Endothelial cell (in vitro differentiated cells): Measurements from ENCODE around the gene NUBPL. TPM values are rescaled to one million over a fixed set of nuclear protein-coding genes. Genes with fewer than 3 reads are reported as not detected.

Experiments
- DNase-seq: peaks from one replicate; pipeline ENCODE4 v3.0.0; 2021; ENCODE audit warnings: low spot score
- H3K27ac Mint-ChIP-seq: one replicate; pipeline ENCODE4 v1.8.0; 2021; ENCODE audit warnings: mixed read lengths, inconsistent platforms; ENCODE audit not compliant: unreplicated experiment
- H3K27me3 Mint-ChIP-seq: one replicate; pipeline ENCODE4 v1.8.0; 2021; ENCODE audit warnings: mild to moderate bottlenecking, moderate library complexity, mixed read lengths, inconsistent platforms; ENCODE audit not compliant: unreplicated experiment
- H3K36me3 Mint-ChIP-seq: one replicate; pipeline ENCODE4 v1.8.0; 2021; ENCODE audit warnings: mild to moderate bottlenecking, low read depth, mixed read lengths, inconsistent platforms; ENCODE audit not compliant: unreplicated experiment
- H3K4me1 Mint-ChIP-seq: one replicate; pipeline ENCODE4 v1.8.0; 2021; ENCODE audit warnings: mild to moderate bottlenecking, mixed read lengths, inconsistent platforms; ENCODE audit not compliant: unreplicated experiment
- H3K4me3 Mint-ChIP-seq: one replicate; pipeline ENCODE4 v1.8.0; 2021; ENCODE audit warnings: mild to moderate bottlenecking, mixed read lengths, inconsistent platforms; ENCODE audit not compliant: unreplicated experiment
- H3K9me3 Mint-ChIP-seq: one replicate; pipeline ENCODE4 v1.8.0; 2021; ENCODE audit warnings: mixed read lengths, inconsistent platforms; ENCODE audit not compliant: unreplicated experiment
- CTCF ChIP-seq: fragments of 200-600 bp; sonication (generic); IDR thresholded peaks from one replicate; pipeline ENCODE4 v1.5.0; 2021; ENCODE audit warnings: antibody characterized with exemption; ENCODE audit not compliant: unreplicated experiment
- total RNA-seq: library from RNA; stranded (reverse); fragmentation: NEBNext Ultra II Directional; extraction: Animal tissue kit (Norgen Biotek cat#: 25700); gene quantifications from one replicate; pipeline ENCODE4 v1.2.1, GENCODE V29; 2021; ENCODE audit not compliant: unreplicated experiment

NUBPL gene
- total RNA-seq, 1 donor from 2014 or later = 11.3 TPM

- no peak overlapping the region for H3K4me3 Mint-ChIP-seq
These were observed 332.1 kb downstream of the NUBPL start for GRCh38 chr14:31893221-31893757.

GRCh38 chr14:31894351-31894750 is 333.1 kb downstream of the NUBPL start:
- Mint-ChIP-seq H3K27me3 (no peaks in the 10 kb centered on the region), H3K27ac (no peak overlapping the region), H3K36me3 (no peaks in the 10 kb centered on the region), H3K4me1 (peaks cover 36% of the 10 kb centered on the region), H3K9me3 (no peaks in the 10 kb centered on the region), H3K4me3 (no peak overlapping the region)
- no peak for TF ChIP-seq CTCF
- no peak for DNase-seq

More at GRCh38 chr14:31893221-31893757, 332.1 kb downstream of the NUBPL start:
- no peaks in the 10 kb centered on the region for H3K36me3 Mint-ChIP-seq
- H3K9me3 Mint-ChIP-seq = no peaks in the 10 kb centered on the region
- H3K4me1 Mint-ChIP-seq = peaks cover 41% of the 10 kb centered on the region
- DNase-seq = peak; percentile 16
- no peaks in the 10 kb centered on the region for H3K27me3 Mint-ChIP-seq
- no peak overlapping the region for H3K27ac Mint-ChIP-seq
- no peak for TF ChIP-seq CTCF

GRCh38 chr14:31895206-31895605 is 334.0 kb downstream of the NUBPL start:
- no peak for DNase-seq
- Mint-ChIP-seq H3K36me3 (no peaks in the 10 kb centered on the region), H3K27me3 (no peaks in the 10 kb centered on the region), H3K4me1 (peaks cover 36% of the 10 kb centered on the region), H3K9me3 (no peaks in the 10 kb centered on the region), H3K4me3 (no peak overlapping the region), H3K27ac (no peak overlapping the region)
- no peak for TF ChIP-seq CTCF

- TF ChIP-seq CTCF = no peak
- peaks cover 36% of the 10 kb centered on the region for H3K4me1 Mint-ChIP-seq
- H3K27ac Mint-ChIP-seq = no peak overlapping the region
- H3K9me3 Mint-ChIP-seq = no peaks in the 10 kb centered on the region
- no peaks in the 10 kb centered on the region for H3K27me3 Mint-ChIP-seq
- no peak overlapping the region for H3K4me3 Mint-ChIP-seq
- no peaks in the 10 kb centered on the region for H3K36me3 Mint-ChIP-seq
- no peak for DNase-seq
These were observed 334.4 kb downstream of the NUBPL start for GRCh38 chr14:31895646-31896045.

- peaks cover 30% of the 10 kb centered on the region for H3K4me1 Mint-ChIP-seq
- H3K27me3 Mint-ChIP-seq = no peaks in the 10 kb centered on the region
- H3K36me3 Mint-ChIP-seq = no peaks in the 10 kb centered on the region
- no peak overlapping the region for H3K27ac Mint-ChIP-seq
- no peak for TF ChIP-seq CTCF
- H3K4me3 Mint-ChIP-seq = no peak overlapping the region
- H3K9me3 Mint-ChIP-seq = no peaks in the 10 kb centered on the region
- no peak for DNase-seq
These were observed 336.5 kb downstream of the NUBPL start for GRCh38 chr14:31897581-31898186.
